H7 (cell line): ENCODE results near the gene EXT2. TPM values are rescaled to one million over a fixed set of nuclear protein-coding genes. Genes with fewer than 3 reads are reported as not detected.

Source experiments
- DNase-seq: peaks from one replicate; pipeline ENCODE4 v3.0.0; 2012
- H3K27me3 ChIP-seq: 2 replicates; pipeline ENCODE4 v1.6.0; 2011; ENCODE audit warnings: mild to moderate bottlenecking, low read length; ENCODE audit not compliant: control insufficient read depth, insufficient read depth
- H3K36me3 ChIP-seq: replicated peaks from 2 replicates; pipeline ENCODE4 v1.5.1; 2011; ENCODE audit warnings: low read length; ENCODE audit not compliant: control insufficient read depth, insufficient read depth
- H3K4me3 ChIP-seq: 2 replicates; pipeline ENCODE4 v1.5.1; 2011; ENCODE audit warnings: low read depth, mild to moderate bottlenecking, control low read depth, low read length, moderate library complexity; ENCODE audit not compliant: insufficient read depth
- total RNA-seq: library from RNA; depleted of rRNA; stranded (reverse); fragments of >200 nt; shearing (Covaris generic); gene quantifications from 2 replicates; pipeline ENCODE4 v1.2.3, GENCODE V29; 2014; rRNA removed

EXT2 gene
- total RNA-seq = 52.0 and 52.4 TPM in 2 replicates

GRCh38 chr11:44095506-44096359 lies at the start of gene EXT2:
Gene EXT2, plus strand, starts transcription at chr11:44095678. Its CDS starts 12,035 bp downstream, at chr11:44107713.
- peak; percentile 97 for DNase-seq
- Histone ChIP-seq H3K27me3 (no peaks in the 10 kb centered on the region), H3K4me3 (peak within 1 kb of the TSS; percentile 79), H3K36me3 (no peaks in the 10 kb centered on the region)

GRCh38 chr11:44046182-44046581 lies 49.3 kb upstream of the EXT2 start:
- no peak for DNase-seq
- no peaks in the 10 kb centered on the region for H3K36me3 ChIP-seq

GRCh38 chr11:44047298-44047697 lies 48.2 kb upstream of the EXT2 start:
- Histone ChIP-seq H3K27me3 (no peaks in the 10 kb centered on the region), H3K4me3 (no peak overlapping the region), H3K36me3 (no peaks in the 10 kb centered on the region)
- DNase-seq = no peak

More at GRCh38 chr11:44046182-44046581, 49.3 kb upstream of the EXT2 start:
- Histone ChIP-seq H3K27me3 (no peaks in the 10 kb centered on the region), H3K4me3 (no peak overlapping the region)

GRCh38 chr11:44047931-44048431 lies 47.5 kb upstream of the EXT2 start, which contains the start of gene ACCSL:
Gene ACCSL, plus strand, starts transcription at chr11:44047981. Its CDS starts 56 bp downstream, at chr11:44048037.
- no peaks in the 10 kb centered on the region for H3K27me3 ChIP-seq
- no peaks in the 10 kb centered on the region for H3K36me3 ChIP-seq
- DNase-seq = no peak
- no peak within 1 kb of the TSS for H3K4me3 ChIP-seq

- no peak overlapping the region for H3K4me3 ChIP-seq
- no peaks in the 10 kb centered on the region for H3K36me3 ChIP-seq
- no peaks in the 10 kb centered on the region; the same call in 1 of the 2 replicates for H3K27me3 ChIP-seq
- DNase-seq = no peak
Observed at GRCh38 chr11:44049832-44050231, 45.6 kb upstream of the EXT2 start.

GRCh38 chr11:44051171-44051570 lies 44.3 kb upstream of the EXT2 start:
- no peaks in the 10 kb centered on the region for H3K36me3 ChIP-seq
- H3K4me3 ChIP-seq = no peak overlapping the region
- DNase-seq = no peak
- H3K27me3 ChIP-seq = no peaks in the 10 kb centered on the region; the same call in 1 of the 2 replicates

- Histone ChIP-seq H3K4me3 (no peak overlapping the region), H3K36me3 (no peaks in the 10 kb centered on the region), H3K27me3 (no peaks in the 10 kb centered on the region; the same call in 1 of the 2 replicates)
- no peak for DNase-seq
Observed at GRCh38 chr11:44057340-44057739, 38.1 kb upstream of the EXT2 start.

GRCh38 chr11:44058275-44058674 lies 37.2 kb upstream of the EXT2 start:
- Histone ChIP-seq H3K4me3 (no peak overlapping the region), H3K36me3 (no peaks in the 10 kb centered on the region)
- no peak for DNase-seq

GRCh38 chr11:44065161-44065661 lies 30.3 kb upstream of the EXT2 start:
- no peaks in the 10 kb centered on the region for H3K36me3 ChIP-seq
- H3K27me3 ChIP-seq = no peaks in the 10 kb centered on the region
- H3K4me3 ChIP-seq = no peak overlapping the region
- DNase-seq = peak; percentile 75

More at GRCh38 chr11:44058275-44058674, 37.2 kb upstream of the EXT2 start:
- H3K27me3 ChIP-seq = no peaks in the 10 kb centered on the region; the same call in 1 of the 2 replicates

- no peaks in the 10 kb centered on the region for H3K27me3 ChIP-seq
- DNase-seq = peak; percentile 92
- H3K4me3 ChIP-seq = peak within 1 kb of the TSS; percentile 65
- H3K36me3 ChIP-seq = no peaks in the 10 kb centered on the region
Observed at GRCh38 chr11:44065841-44066731, 29.4 kb upstream of the EXT2 start, which contains the start of gene ACCS. Gene ACCS, plus strand, starts transcription at chr11:44066270. Its CDS starts 1,358 bp downstream, at chr11:44067628.

- peak; percentile 45 for DNase-seq
- H3K27me3 ChIP-seq = no peaks in the 10 kb centered on the region
- H3K36me3 ChIP-seq = no peaks in the 10 kb centered on the region
- H3K4me3 ChIP-seq = peak overlapping the region; percentile 65
Observed at GRCh38 chr11:44066732-44067141, 28.7 kb upstream of the EXT2 start.

GRCh38 chr11:44067266-44067665 lies 28.2 kb upstream of the EXT2 start:
- no peaks in the 10 kb centered on the region for H3K27me3 ChIP-seq
- H3K36me3 ChIP-seq = no peaks in the 10 kb centered on the region
- DNase-seq = no peak
- no peak overlapping the region for H3K4me3 ChIP-seq

GRCh38 chr11:44068180-44068579 lies 27.3 kb upstream of the EXT2 start:
- DNase-seq = no peak
- H3K4me3 ChIP-seq = no peak overlapping the region
- no peaks in the 10 kb centered on the region for H3K27me3 ChIP-seq
- H3K36me3 ChIP-seq = no peaks in the 10 kb centered on the region

GRCh38 chr11:44071157-44071556 lies 24.3 kb upstream of the EXT2 start:
- Histone ChIP-seq H3K27me3 (no peaks in the 10 kb centered on the region), H3K36me3 (no peaks in the 10 kb centered on the region; the same call in 1 of the 2 replicates), H3K4me3 (no peak overlapping the region)
- peak; percentile 78 for DNase-seq
